Motor neuron (in vitro differentiated cells): Measurements from ENCODE around the gene SMIM27. TPM values are rescaled to one million over a fixed set of nuclear protein-coding genes. Genes with fewer than 3 reads are reported as not detected.

Experiments
- ATAC-seq, 8 experiments: fragments of 200-7000 bp; cut with Tn5 transposase; replicated peaks in 6 of 8; 2 replicates each; pipeline ENCODE4 v1.8.0; 2021; ENCODE audit warnings: mild to moderate bottlenecking in 8 of 8, moderate library complexity in 8 of 8
- H3K27ac ChIP-seq, 2 donors: fragments of 250-450 bp; sonication (Bioruptor Pico); 2 replicates each; pipeline ENCODE4 v1.9.0; 2021; ENCODE audit warnings: antibody characterized with exemption in 2 of 2, mild to moderate bottlenecking in 2 of 2, moderate library complexity in 1 of 2
- H3K4me1 ChIP-seq, 2 donors: fragments of 250-450 bp; sonication (Bioruptor Pico); replicated peaks in 1 of 2; 2 replicates each; pipeline ENCODE4 v1.6.1; 2021; ENCODE audit warnings: antibody characterized with exemption in 2 of 2, mild to moderate bottlenecking in 2 of 2, moderate library complexity in 1 of 2
- H3K4me3 ChIP-seq, 5 donors: fragments of 250-450 bp; sonication (Bioruptor Pico); 2 replicates each; pipeline ENCODE4 v1.9.0; 2021; ENCODE audit warnings: antibody characterized with exemption in 5 of 5, mild to moderate bottlenecking in 5 of 5, moderate library complexity in 4 of 5
- WGBS, 10 experiments: fragments of 450-650 bp; shearing (Covaris generic); methylation state at CpG; one replicate each; pipeline ENCODE4 v1.0.0; 2022; 5-methylcytosine and 5-hydroxymethylcytosine counted together
- in situ Hi-C, 9 experiments: fragments of 400-800 bp; cut with MboI; loops; one replicate each; pipeline ENCODE4 v1.15.0; 2021; ENCODE audit warnings: low sequenced_read_pairs in 9 of 9, low pct_unique_long_range_greater_than_20kb in 2 of 9; ENCODE audit not compliant: unreplicated experiment in 9 of 9
- total RNA-seq, 8 experiments: library from RNA; unstranded; fragments of 300-600 nt; gene quantifications; 2 replicates each; pipeline versions ENCODE4 v1.2.3 to v1.2.4, GENCODE V29; 2022

Gene SMIM27
- total RNA-seq, 8 experiments from 2014 or later, result 15.6 to 38.4 (median 19.5) TPM

DNA sequence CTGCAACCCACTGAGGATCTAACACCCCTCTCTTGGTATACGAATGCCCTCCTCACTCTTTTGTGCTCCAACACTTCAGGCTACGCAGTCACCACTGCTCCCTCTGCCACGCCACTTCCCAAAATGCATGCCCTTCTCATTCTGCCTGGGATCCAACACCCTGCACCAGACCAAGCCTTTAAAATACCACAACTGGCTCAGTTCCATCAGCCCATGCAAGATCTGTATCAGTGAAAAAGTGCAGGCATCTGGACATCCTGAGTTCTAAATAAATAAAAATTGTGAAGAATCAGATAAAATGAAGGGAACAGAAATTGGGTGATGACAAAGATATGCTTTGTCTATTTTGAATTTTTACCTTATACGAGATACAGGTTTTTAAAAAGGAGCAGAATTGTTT lies 18.1 kb downstream of the SMIM27 start:
- 83 to 100% (median 96%) methylated on average over 1 to 3 of the region's 4 CpGs; no CpG with 5 or more reads in 1 of the 10 experiments for WGBS, 10 experiments
- H3K4me3 ChIP-seq, result no peak overlapping the region
- in situ Hi-C loops, result loop anchor here in 8 of 9 experiments (10.0 to 25.0 kb wide), 4 partner anchors 183 to 417 kb away; partner anchors contain the start of gene ACO1 (in 7 of the 8)

DNA sequence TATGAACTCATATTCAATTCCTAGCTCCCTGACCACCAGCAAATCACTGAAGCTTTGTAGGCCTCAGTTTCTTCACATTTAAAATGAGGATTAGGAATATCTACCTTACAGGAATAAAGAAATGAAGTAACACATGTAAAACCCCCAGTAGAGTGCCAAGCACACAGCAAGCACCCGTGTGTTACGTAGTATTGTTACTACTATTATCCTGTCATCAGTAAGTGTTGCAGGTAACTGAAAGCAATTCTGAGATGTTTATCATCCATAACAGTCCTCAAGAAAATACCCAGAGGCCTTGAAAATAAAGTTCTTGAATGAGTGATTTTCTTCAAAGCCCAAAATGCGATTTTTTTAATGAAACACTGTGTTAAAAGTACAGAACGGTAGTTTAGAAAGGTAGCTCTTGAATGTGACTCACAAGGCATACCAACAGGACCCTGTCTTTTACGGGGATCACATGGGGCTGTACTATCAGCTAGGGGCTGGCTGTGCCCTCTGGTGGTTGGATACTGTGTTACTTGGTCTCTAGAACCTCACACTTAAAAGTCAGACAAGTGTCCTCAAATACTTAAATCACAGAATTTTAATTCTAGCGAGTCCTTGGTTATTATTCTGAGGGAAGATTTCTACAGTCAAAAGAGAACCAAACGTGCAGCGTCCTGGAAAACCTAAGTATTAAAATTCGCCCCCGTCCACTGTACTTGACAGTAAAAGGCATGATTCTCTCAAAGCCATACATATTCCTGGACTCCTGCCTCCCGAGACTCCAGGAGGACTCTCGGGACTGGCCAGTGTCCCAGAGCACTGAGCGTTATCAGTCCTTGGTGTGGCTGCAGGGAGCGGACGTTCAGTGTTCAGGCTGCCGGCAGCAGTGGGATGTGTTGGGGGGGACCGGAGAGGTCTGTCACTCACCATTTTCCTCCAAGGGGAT lies 20.1 kb downstream of the SMIM27 start:
- Histone ChIP-seq H3K4me1 (peaks cover 0 to 12% of the 10 kb centered on the region in 2 donors), H3K4me3 (peak overlapping the region; percentile 56 to 90 (median 86)), H3K27ac (peak overlapping the region; percentile 66 to 93)
- in situ Hi-C loops, result loop anchor here in 8 of 9 experiments (10.0 to 25.0 kb wide), 4 partner anchors 185 to 415 kb away; partner anchors contain the start of gene ACO1 (in 7 of the 8)
- WGBS, 10 experiments, result 0 to 20% (median 0%) methylated on average over 1 to 17 of the region's 17 CpGs; no CpG with 5 or more reads in 1 of the 10 experiments
- peak; percentile 61 to 82 (median 78) for ATAC-seq

More for the DNA sequence above, 18.1 kb downstream of the SMIM27 start:
- ATAC-seq, result no peak
- Histone ChIP-seq H3K27ac (no peak overlapping the region), H3K4me1 (peaks cover 0 to 12% of the 10 kb centered on the region in 2 donors)

DNA sequence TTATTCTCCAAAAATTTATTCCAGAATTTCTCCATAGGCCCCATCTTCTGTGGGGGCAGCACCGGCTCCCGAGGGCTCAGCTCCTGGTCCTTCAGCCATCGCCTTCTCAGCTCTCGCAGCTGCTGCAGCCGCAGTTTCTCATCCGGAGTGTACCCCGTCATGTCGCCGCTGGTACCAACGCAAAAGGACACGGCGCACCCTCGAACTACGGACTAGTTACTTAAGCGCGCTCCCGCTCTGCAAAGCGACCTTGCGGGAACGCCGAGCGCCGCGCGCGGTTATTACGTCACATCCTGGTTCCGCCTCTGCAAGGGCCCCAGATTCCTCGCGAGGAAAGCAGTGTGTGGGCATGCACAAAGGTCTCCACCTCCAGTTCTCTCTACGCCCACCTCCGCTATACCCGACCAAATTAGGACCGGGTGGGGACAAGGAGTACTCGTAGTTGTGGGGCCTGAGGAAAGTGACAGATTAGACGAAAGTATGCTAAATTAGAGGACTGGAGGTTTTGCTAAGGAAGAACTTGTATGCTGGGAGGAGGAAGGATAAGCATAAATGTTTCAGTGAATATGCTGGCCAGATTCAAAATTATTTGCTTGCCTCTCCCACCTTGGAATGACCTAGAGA lies 20.9 kb downstream of the SMIM27 start, which contains the start of gene NDUFB6:
TSS of gene NDUFB6 (minus strand) at position 260 of the 624 bp plus-strand sequence. CDS start at position 161, 99 bp downstream.
- Histone ChIP-seq H3K4me1 (peaks cover 0 to 12% of the 10 kb centered on the region in 2 donors), H3K4me3 (peak within 1 kb of the TSS; percentile 56 to 90 (median 86)), H3K27ac (peak within 1 kb of the TSS; percentile 69 to 93)
- ATAC-seq, result peak; percentile 93 to 96 (median 95)
- in situ Hi-C loops, result loop anchor here in 8 of 9 experiments (10.0 to 25.0 kb wide), 4 partner anchors 186 to 414 kb away; partner anchors contain the start of gene ACO1 (in 7 of the 8)
- WGBS, 10 experiments, result 0 to 2% (median 0%) methylated on average over 1 to 19 of the region's 36 CpGs; no CpG with 5 or more reads in 3 of the 10 experiments

DNA sequence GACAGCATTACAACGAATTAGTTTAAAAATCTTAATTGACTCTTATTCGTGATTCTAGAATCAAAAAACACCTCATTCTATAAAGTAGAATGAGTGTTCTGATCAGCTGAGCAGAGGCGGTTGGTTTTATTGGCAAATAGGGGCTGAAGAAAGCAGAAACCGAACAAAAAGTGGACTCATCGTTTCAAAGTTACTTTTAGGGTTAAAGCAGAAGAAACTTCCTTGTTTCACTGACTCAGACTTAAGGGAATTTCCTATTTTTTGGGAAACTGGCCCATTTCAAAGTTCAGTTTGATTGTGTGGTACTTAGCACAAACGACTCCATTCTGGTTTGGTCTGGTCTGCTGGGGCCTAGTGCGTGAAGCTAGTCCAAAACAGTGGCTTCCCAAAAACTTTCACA lies 21.7 kb downstream of the SMIM27 start:
- Histone ChIP-seq H3K27ac (no peak overlapping the region), H3K4me3 (no peak overlapping the region), H3K4me1 (peaks cover 0 to 12% of the 10 kb centered on the region in 2 donors)
- ATAC-seq, result no peak
- in situ Hi-C loops, result loop anchor here in 8 of 9 experiments (10.0 to 25.0 kb wide), 4 partner anchors 187 to 413 kb away; partner anchors contain the start of gene ACO1 (in 7 of the 8)
- 40 to 100% (median 88%) methylated on average over 1 to 7 of the region's 7 CpGs for WGBS, 10 experiments

DNA sequence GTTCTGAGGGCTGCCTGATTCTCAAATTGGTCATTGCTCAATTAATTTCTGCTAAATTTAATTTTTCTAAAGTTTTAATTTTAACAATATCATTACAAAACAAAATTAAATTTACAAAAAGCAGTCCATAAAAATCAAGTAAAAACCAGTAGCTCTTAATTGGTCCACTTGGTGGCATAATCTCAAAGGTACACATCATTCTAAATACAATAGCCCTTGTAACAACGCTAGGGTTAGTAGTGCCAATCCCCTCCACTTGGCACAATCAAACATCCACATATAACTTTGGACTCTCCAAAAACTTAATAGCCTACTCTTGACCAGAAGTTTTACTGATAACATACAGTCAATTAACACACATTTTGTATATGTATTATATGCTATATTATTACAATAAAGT lies 22.7 kb downstream of the SMIM27 start:
- in situ Hi-C loops, result loop anchor here (10.0 to 25.0 kb wide), 5 partner anchors 188 to 412 kb away; partner anchors contain the start of gene ACO1 (in 8 of the 9)
- no peak overlapping the region for H3K27ac ChIP-seq
- H3K4me3 ChIP-seq, result no peak overlapping the region
- 29 to 83% (median 66%) methylated on average over 1 of the region's 1 CpG; no CpG with 5 or more reads in 4 of the 10 experiments for WGBS, 10 experiments
- peaks cover 0 to 12% of the 10 kb centered on the region in 2 donors for H3K4me1 ChIP-seq
- ATAC-seq, result no peak

DNA sequence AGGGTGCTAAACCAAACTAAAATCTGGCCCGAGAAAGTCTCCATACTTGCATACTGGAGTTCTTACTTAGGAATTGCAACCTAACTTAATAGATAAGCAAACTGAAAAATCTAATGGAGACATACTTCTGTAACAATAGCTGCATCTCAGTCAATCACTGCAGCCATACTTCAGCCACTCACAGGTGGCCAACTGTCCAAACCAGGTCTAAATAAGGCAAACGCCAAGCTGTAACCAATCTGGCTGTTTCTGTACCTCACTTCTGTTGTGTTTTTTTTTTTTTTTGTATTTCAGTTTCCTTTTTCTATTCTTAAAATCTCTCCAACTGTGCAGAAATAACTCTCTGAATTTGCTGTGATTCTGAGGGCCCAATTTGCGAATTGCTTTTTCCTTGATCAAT lies 25.2 kb downstream of the SMIM27 start:
- in situ Hi-C loops, result loop anchor here in 7 of 9 experiments (10.0 to 25.0 kb wide), 4 partner anchors 190 to 385 kb away; partner anchors contain the start of gene ACO1 (in 5 of the 7)
- Histone ChIP-seq H3K4me1 (no peaks in the 10 kb centered on the region), H3K27ac (no peak overlapping the region), H3K4me3 (no peak overlapping the region)
- WGBS, 10 experiments, result 36 to 100% (median 84%) methylated on average over 1 to 3 of the region's 3 CpGs
- no peak for ATAC-seq

DNA sequence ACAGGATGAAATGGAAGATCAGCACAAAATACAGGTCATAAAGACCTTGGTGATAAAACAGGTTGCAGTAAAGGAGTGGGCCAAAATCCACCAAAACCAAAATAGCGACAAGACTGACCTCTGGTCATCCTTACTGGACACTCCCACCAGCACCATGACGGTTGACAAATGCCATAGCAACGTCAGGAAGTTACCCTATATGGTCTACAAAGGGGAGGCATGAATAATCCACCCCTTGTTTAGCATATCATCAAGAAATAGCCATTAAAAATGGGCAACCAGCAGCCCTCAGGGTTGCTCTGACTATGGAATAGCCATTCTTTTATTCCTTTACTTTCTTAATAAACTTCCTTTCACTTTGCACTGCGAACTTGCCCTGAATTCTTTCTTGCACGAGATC lies 26.8 kb downstream of the SMIM27 start:
- WGBS, 10 experiments, result 48 to 80% (median 70%) methylated on average over 2 to 5 of the region's 5 CpGs; no CpG with 5 or more reads in 3 of the 10 experiments
- H3K4me3 ChIP-seq, result no peak overlapping the region
- no peak overlapping the region for H3K27ac ChIP-seq
- in situ Hi-C loops, result loop anchor here in 7 of 9 experiments (10.0 to 25.0 kb wide), 4 partner anchors 192 to 383 kb away; partner anchors contain the start of gene ACO1 (in 5 of the 7)
- H3K4me1 ChIP-seq, result no peaks in the 10 kb centered on the region
- peak in 1 of 8 experiments; percentile 35 for ATAC-seq

DNA sequence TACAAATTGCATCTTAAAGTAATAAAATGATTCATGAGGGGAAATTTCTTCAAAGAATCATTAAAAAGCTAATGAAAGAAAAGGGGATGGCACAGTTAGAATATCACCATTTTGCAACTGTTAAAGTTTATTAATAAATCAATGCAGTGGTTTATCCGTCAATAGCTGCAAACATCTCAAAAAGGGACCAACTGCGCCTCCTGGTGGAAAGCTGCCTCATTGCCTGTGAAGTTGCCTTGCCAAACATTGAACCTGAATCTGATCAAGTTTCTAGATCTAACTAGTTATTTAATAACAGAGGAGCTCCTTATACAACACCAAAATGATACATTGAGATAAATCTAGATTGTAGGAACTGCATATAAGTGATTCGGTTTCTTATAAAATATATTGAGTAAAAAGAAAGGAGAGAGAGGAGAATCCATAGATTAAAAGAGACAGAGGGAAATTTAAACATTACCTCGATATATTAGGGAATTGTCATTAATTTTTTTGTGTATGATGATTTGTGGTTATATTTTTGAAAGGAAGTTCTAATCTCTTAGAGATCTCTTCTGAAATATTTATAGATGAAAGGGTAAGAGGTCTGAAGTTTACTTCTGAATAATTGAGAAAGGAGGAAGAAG lies 27.7 kb downstream of the SMIM27 start:
- in situ Hi-C loops, result loop anchor here in 8 of 9 experiments (5.0 to 25.0 kb wide), 7 partner anchors 193 to 395 kb away; partner anchors contain the start of gene ACO1 (in 5 of the 8)
- Histone ChIP-seq H3K4me1 (no peaks in the 10 kb centered on the region), H3K4me3 (no peak overlapping the region), H3K27ac (no peak overlapping the region)
- ATAC-seq, result peak in 4 of 8 experiments; percentile 24 to 65 (median 53)
- WGBS, 10 experiments, result 0 to 45% (median 10%) methylated on average over 2 to 4 of the region's 4 CpGs

DNA sequence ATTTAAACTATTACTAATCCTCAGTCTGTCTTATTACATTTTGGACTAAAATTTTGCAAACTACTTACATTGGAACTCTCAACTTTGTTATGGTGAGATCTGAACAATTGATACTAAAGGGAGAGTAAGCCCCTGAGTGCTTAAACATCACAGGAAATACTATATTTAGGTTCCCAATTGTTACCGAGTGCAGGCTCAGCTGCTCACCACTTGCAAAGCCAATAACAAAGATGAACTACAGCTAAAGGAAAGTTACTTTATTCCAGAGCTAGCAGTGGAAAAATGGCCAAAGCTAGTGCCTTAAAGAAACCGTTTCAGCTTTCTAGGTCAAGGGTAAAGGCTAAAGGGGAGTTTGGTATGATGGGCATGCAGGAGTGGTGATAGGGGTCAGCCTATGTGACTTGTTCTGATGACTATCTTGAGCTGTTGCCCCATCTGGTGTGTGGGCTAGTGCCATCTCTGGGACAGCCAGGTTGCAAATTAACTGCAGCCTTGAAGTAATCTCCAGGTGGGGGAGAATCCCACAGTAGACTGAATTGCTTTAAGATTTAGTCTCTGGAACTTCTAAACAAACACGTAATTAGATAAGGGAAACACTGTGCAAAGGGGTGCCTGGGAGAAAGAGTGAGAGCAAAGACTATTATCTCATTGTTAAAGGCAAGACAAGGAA lies 28.6 kb downstream of the SMIM27 start:
- Histone ChIP-seq H3K4me3 (no peak overlapping the region), H3K27ac (no peak overlapping the region), H3K4me1 (no peaks in the 10 kb centered on the region)
- in situ Hi-C loops, result loop anchor here in 8 of 9 experiments (5.0 to 25.0 kb wide), 5 partner anchors 193 to 394 kb away; partner anchors contain the start of gene ACO1 (in 1 of the 8)
- ATAC-seq, result no peak
- 0 to 75% (median 44%) methylated on average over 1 to 3 of the region's 3 CpGs; no CpG with 5 or more reads in 3 of the 10 experiments for WGBS, 10 experiments

DNA sequence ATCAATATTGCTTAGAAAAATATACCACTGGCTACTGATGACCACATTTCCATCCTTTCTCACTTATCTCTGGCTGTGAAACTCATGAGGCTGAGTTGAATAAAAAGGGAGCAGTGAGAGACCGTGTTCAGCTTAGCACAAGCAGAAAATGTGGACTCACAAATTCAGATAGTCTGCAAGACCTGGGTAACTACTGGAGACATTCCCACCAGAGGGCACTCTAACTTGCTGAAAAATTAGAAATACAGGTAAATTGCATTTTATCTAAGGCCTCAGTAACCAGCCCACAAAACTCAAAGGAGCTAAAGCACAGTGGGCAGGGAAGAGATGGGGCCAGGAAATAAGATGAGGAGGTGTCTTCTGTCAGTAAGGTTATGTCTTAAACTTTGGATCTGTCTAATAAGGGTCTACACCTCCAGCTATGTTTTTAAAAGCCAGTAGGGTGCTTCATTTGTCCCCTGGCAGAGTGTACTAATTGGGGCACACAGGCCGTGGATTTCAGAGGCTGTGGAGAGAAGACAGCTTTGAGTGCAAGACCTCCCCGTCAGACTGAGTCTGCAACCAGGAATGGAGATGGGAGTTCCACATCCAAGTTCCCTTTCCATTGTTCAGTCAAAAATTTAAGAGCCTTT lies 29.5 kb downstream of the SMIM27 start:
- Histone ChIP-seq H3K27ac (no peak overlapping the region), H3K4me1 (no peaks in the 10 kb centered on the region), H3K4me3 (no peak overlapping the region)
- in situ Hi-C loops, result loop anchor here in 8 of 9 experiments (5.0 to 25.0 kb wide), 5 partner anchors 194 to 393 kb away; partner anchors contain the start of gene ACO1 (in 1 of the 8)
- ATAC-seq, result peak in 6 of 8 experiments; percentile 29 to 81 (median 55)
- WGBS, 10 experiments, result 0 to 100% (median 51%) methylated on average over 1 to 3 of the region's 3 CpGs; no CpG with 5 or more reads in 1 of the 10 experiments

DNA sequence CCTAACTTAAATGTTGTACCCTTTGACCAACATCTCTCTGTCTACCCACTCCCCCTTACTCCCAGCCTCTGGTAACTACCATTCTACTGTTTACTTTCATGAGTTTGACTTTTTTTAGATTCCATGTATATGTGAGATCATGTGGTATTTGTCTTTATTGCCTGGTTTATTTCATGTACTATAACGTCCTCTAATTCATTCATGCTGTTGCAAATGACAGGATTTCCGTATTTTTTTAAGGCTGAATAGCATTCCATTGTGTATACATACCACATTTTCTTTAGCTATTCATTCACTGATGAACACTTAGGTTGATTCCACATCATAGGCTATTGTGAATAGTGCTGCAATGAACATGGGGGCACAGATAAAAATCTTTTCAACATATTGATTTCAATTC lies 32.7 kb downstream of the SMIM27 start:
- WGBS, 10 experiments, result 0 to 71% (median 32%) methylated on average over 1 to 2 of the region's 2 CpGs
- in situ Hi-C loops, result loop anchor here in 8 of 9 experiments (5.0 to 25.0 kb wide), 5 partner anchors 197 to 390 kb away; partner anchors contain the start of gene ACO1 (in 1 of the 8)
- no peak overlapping the region for H3K27ac ChIP-seq
- no peak for ATAC-seq
- H3K4me3 ChIP-seq, result no peak overlapping the region
- H3K4me1 ChIP-seq, result no peaks in the 10 kb centered on the region
